Stimulated activated CD8-positive, alpha-beta memory T cell treated with anti-CD3 and anti-CD28 coated beads, Interleukin-4, amount 100 ng/mL, for 4 hours (primary cell): ENCODE data around the gene CEP68.
"Not testable (repeated sequence)": the region's sequence is repeated elsewhere in the genome, so short reads cannot be mapped to it uniquely, and the experiment has no call there.

Source experiments
- DNase-seq, 2 donors: peaks; one replicate each; pipeline ENCODE4 v3.0.0-alpha.2; 2020; ENCODE audit warnings: low read depth in 2 of 2, low spot score in 1 of 2

The CEP68 gene

DNA sequence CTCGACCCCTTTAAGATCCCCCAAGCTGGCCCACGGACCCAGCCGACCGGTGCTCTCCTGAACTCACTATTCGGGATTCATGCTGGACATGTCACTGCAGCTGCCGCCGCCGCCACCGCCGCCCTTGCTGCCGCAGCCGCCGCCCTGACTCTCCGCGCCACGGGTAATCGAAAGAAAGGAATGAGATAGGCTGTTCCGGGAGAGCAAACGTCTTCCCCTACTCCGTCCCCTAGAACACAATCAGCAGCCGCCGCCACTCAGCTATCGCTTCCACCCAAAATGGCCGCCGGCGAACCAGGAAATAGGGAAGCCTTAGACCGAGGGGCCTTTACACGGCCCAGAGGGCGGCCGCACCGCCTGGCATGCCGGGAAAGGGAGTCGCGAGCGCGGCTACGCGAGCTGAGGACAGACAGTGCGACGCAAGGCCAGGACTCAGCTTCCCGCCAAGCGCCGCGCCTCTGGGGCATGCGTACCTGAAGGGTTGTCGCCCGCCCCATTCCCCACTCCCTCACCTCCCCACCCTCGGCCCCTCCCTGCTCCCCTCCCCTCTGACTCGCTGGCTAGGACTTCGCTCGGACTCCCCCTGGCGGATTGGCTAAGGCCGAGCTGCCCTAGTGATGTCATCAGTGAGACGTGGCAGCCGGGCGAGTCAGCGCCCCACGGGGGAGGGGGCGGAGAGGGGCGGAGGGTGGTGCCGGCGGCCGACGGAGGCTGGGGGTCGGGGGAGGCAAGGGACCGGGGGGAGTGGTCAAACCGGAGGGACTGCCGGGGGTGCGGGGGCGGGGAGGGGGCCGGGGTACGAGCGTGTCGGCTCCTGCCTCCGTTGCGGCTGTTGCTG is 73.8 kb downstream of the CEP68 start, which contains the start of gene RAB1A:
RAB1A (minus strand) TSS at position 281 of the 838 bp plus-strand sequence; CDS start at position 90, 191 bp downstream.
- DNase-seq, result peak; percentile 97 to 99

- DNase-seq, result no peak
Observed at GRCh38 chr2:65130664-65131175, 74.5 kb downstream of the CEP68 start.

- DNase-seq, result not testable (repeated sequence)
Observed at GRCh38 chr2:65132930-65133329, 76.7 kb downstream of the CEP68 start.

- DNase-seq, result no peak
Observed at GRCh38 chr2:65133626-65134025, 77.4 kb downstream of the CEP68 start.

DNA sequence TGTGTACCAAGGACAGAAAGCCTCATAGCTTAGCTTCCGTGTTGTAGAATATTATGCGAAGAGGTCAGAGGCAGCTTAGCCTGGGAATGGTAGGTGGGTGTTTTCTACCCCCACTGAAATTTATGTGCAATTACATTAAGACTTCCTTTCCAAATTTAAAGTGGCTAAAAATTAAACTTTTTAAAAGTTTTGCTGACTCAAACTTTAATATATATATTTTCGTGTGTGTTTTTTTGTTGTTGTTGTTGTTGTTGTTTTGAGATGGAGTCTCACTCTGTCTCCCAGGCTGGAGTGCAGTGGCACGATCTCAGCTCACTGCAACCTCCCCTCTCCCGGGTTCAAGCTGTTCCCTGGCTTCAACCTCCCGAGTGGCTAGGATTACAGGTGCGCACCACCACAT is 77.9 kb downstream of the CEP68 start:
- DNase-seq, result no peak

GRCh38 chr2:65136253-65136652 is 80.0 kb downstream of the CEP68 start:
- DNase-seq, result no peak
